SK-N-SH treated with all-trans-retinoic acid at 6 μM for 48 hours (cell line): ENCODE data around the gene FCHSD2.

Source experiments
- ATAC-seq: fragments of 200-7000 bp; cut with Tn5 transposase; 3 replicates; pipeline ENCODE4 v1.9.1; 2020; ENCODE audit warnings: mild to moderate bottlenecking, moderate library complexity
- ARNTL ChIP-seq: fragments of 450-650 bp; formaldehyde crosslinking; IDR thresholded peaks from 2 replicates; pipeline ENCODE4 v1.5.0; 2020; ENCODE audit warnings: low read depth, mild to moderate bottlenecking, moderate library complexity, borderline replicate concordance
- CSDC2 ChIP-seq: fragments of 250-450 bp; sonication (Bioruptor Pico); IDR thresholded peaks from 2 replicates; pipeline ENCODE4 v1.5.0; 2020; ENCODE audit warnings: mild to moderate bottlenecking, moderate library complexity
- GLIS3 ChIP-seq: fragments of 250-450 bp; sonication (Bioruptor Pico); IDR thresholded peaks from 2 replicates; pipeline ENCODE4 v1.5.0; 2020; ENCODE audit warnings: mild to moderate bottlenecking, moderate library complexity
- ISL1 ChIP-seq: fragments of 250-450 bp; sonication (Bioruptor Pico); IDR thresholded peaks from 2 replicates; pipeline ENCODE4 v2.1.2; 2022; ENCODE audit warnings: mild to moderate bottlenecking, moderate library complexity
- OSR1 ChIP-seq: fragments of 250-450 bp; sonication (Bioruptor Pico); IDR thresholded peaks from 2 replicates; pipeline ENCODE4 v1.8.0; 2022; ENCODE audit warnings: moderate library complexity, mild to moderate bottlenecking, inconsistent platforms
- PPARA ChIP-seq: fragments of 250-450 bp; sonication (Bioruptor Pico); IDR thresholded peaks from 2 replicates; pipeline ENCODE4 v1.5.0; 2020; ENCODE audit warnings: mild to moderate bottlenecking, borderline replicate concordance
- RARB ChIP-seq: fragments of 250-450 bp; sonication (Bioruptor Pico); IDR thresholded peaks from 2 replicates; pipeline ENCODE4 v1.8.0; 2021; ENCODE audit warnings: mild to moderate bottlenecking, moderate library complexity
- SNAI2 ChIP-seq: fragments of 250-450 bp; sonication (Bioruptor Pico); IDR thresholded peaks from 2 replicates; pipeline ENCODE4 v1.5.0; 2020; ENCODE audit warnings: mild to moderate bottlenecking, moderate library complexity
- TCF4 ChIP-seq: fragments of 250-450 bp; sonication (Bioruptor Pico); IDR thresholded peaks from 2 replicates; pipeline ENCODE4 v1.8.0; 2021; ENCODE audit warnings: mild to moderate bottlenecking, moderate library complexity, borderline replicate concordance
- TOX ChIP-seq: fragments of 250-450 bp; sonication (Bioruptor Pico); IDR thresholded peaks from 2 replicates; pipeline ENCODE4 v1.8.0; 2021; ENCODE audit warnings: mild to moderate bottlenecking, moderate library complexity, borderline replicate concordance
- ZC3H10 ChIP-seq: fragments of 250-450 bp; sonication (Bioruptor Pico); IDR thresholded peaks from 2 replicates; pipeline ENCODE4 v1.5.1; 2021; ENCODE audit warnings: mild to moderate bottlenecking, moderate library complexity
- ZFP3 ChIP-seq: fragments of 250-450 bp; sonication (Bioruptor Pico); IDR thresholded peaks from 2 replicates; pipeline ENCODE4 v1.5.0; 2020; ENCODE audit warnings: mild to moderate bottlenecking, moderate library complexity
- ZFP30 ChIP-seq: fragments of 450-650 bp; formaldehyde crosslinking; IDR thresholded peaks from 2 replicates; pipeline ENCODE4 v1.5.0; 2022; ENCODE audit warnings: mild to moderate bottlenecking, moderate library complexity
- ZNF565 ChIP-seq: fragments of 450-650 bp; formaldehyde crosslinking; conservative IDR thresholded peaks from 2 replicates; pipeline ENCODE4 v1.5.0; 2020; ENCODE audit warnings: low read depth, mild to moderate bottlenecking, moderate library complexity
- ZNF70 ChIP-seq: fragments of 450-650 bp; formaldehyde crosslinking; IDR thresholded peaks from 2 replicates; pipeline ENCODE4 v1.5.0; 2020; ENCODE audit warnings: mild to moderate bottlenecking, moderate library complexity
- ZNF8 ChIP-seq: fragments of 450-650 bp; formaldehyde crosslinking; IDR thresholded peaks from 2 replicates; pipeline ENCODE4 v1.5.0; 2020; ENCODE audit warnings: mild to moderate bottlenecking, moderate library complexity
- TF ChIP-seq, protein P1 (sequence below): fragments of 250-450 bp; sonication (Bioruptor Pico); IDR thresholded peaks from 2 replicates; pipeline ENCODE4 v1.8.0; 2020; ENCODE audit warnings: mild to moderate bottlenecking, moderate library complexity, borderline replicate concordance
- TF ChIP-seq, protein P2 (sequence below): fragments of 250-450 bp; sonication (Bioruptor Pico); IDR thresholded peaks from 2 replicates; pipeline ENCODE4 v1.5.0; 2020; ENCODE audit warnings: mild to moderate bottlenecking, moderate library complexity
- TF ChIP-seq, protein P3 (sequence below): fragments of 250-450 bp; sonication (Bioruptor Pico); IDR thresholded peaks from 2 replicates; pipeline ENCODE4 v1.5.1; 2021; ENCODE audit warnings: mild to moderate bottlenecking, moderate library complexity
- TF ChIP-seq, protein P4 (sequence below): fragments of 250-450 bp; sonication (Bioruptor Pico); IDR thresholded peaks from 2 replicates; pipeline ENCODE4 v1.5.1; 2020; ENCODE audit warnings: low read depth, mild to moderate bottlenecking, moderate library complexity
- TF ChIP-seq, protein P5 (sequence below): fragments of 250-450 bp; sonication (Bioruptor Pico); IDR thresholded peaks from 2 replicates; pipeline ENCODE4 v1.8.0; 2021; ENCODE audit warnings: low read depth, mild to moderate bottlenecking, moderate library complexity, borderline replicate concordance

FCHSD2 gene

DNA sequence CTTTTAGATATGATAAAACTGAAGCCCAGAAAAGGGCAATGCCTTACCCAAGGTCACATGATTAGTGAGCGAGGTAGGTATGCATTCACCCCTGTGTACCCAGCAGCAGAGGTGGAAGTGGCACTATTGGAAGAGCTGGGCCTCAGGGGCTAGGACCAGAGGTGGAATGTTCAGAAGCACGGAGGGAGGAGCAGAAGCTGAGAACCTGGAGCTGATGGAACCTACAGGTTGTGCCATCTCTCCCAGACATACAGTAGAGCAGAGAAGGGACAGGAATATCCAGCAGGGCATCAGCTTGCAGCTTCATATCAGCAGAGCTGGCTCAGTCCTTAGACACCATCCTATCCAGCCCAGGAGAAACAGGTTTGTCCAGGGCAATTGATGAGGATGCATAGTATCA, 14.6 kb upstream of the FCHSD2 start:
- no peak for TF ChIP-seq ZNF8 (CRISPR knock-in tag)
- TF ChIP-seq, protein P1, sequence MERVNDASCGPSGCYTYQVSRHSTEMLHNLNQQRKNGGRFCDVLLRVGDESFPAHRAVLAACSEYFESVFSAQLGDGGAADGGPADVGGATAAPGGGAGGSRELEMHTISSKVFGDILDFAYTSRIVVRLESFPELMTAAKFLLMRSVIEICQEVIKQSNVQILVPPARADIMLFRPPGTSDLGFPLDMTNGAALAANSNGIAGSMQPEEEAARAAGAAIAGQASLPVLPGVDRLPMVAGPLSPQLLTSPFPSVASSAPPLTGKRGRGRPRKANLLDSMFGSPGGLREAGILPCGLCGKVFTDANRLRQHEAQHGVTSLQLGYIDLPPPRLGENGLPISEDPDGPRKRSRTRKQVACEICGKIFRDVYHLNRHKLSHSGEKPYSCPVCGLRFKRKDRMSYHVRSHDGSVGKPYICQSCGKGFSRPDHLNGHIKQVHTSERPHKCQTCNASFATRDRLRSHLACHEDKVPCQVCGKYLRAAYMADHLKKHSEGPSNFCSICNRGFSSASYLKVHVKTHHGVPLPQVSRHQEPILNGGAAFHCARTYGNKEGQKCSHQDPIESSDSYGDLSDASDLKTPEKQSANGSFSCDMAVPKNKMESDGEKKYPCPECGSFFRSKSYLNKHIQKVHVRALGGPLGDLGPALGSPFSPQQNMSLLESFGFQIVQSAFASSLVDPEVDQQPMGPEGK (CRISPR knock-in tag) = no peak
- TF ChIP-seq ZC3H10 (CRISPR knock-in tag) = no peak
- no peak for ATAC-seq

DNA sequence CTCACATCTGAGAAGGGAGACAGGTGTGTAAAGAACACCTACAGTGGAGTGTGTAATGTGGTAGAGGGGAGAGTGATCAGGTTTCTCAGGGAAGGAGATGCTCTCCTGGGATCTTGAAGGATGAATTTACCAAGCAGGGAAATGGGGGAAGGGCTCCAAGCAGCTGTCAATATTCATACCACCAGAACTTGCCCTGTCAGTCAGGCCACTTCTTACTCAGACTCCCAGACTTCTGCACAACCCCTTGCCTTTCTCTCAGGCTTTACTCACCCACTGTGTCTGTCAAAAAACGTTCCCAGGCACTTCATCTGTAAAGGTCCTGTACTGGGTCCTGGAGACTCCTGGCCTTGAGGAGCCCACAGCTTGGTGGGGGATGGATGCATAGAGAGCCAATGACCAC, 14.0 kb upstream of the FCHSD2 start:
- TF ChIP-seq GLIS3 (CRISPR knock-in tag) = no peak
- TF ChIP-seq OSR1 (CRISPR knock-in tag) = no peak
- TF ChIP-seq, protein P2, sequence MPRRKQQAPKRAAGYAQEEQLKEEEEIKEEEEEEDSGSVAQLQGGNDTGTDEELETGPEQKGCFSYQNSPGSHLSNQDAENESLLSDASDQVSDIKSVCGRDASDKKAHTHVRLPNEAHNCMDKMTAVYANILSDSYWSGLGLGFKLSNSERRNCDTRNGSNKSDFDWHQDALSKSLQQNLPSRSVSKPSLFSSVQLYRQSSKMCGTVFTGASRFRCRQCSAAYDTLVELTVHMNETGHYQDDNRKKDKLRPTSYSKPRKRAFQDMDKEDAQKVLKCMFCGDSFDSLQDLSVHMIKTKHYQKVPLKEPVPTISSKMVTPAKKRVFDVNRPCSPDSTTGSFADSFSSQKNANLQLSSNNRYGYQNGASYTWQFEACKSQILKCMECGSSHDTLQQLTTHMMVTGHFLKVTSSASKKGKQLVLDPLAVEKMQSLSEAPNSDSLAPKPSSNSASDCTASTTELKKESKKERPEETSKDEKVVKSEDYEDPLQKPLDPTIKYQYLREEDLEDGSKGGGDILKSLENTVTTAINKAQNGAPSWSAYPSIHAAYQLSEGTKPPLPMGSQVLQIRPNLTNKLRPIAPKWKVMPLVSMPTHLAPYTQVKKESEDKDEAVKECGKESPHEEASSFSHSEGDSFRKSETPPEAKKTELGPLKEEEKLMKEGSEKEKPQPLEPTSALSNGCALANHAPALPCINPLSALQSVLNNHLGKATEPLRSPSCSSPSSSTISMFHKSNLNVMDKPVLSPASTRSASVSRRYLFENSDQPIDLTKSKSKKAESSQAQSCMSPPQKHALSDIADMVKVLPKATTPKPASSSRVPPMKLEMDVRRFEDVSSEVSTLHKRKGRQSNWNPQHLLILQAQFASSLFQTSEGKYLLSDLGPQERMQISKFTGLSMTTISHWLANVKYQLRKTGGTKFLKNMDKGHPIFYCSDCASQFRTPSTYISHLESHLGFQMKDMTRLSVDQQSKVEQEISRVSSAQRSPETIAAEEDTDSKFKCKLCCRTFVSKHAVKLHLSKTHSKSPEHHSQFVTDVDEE (CRISPR knock-in tag) = no peak
- no peak for TF ChIP-seq TOX (CRISPR knock-in tag)
- TF ChIP-seq ZNF70 = no peak
- no peak for TF ChIP-seq ZFP30 (CRISPR knock-in tag)
- no peak for TF ChIP-seq ZNF8 (CRISPR knock-in tag)
- no peak for TF ChIP-seq CSDC2
- TF ChIP-seq, protein P1 (CRISPR knock-in tag) = no peak
- no peak for TF ChIP-seq ZNF565 (CRISPR knock-in tag)
- no peak for TF ChIP-seq TCF4 (CRISPR knock-in tag)
- no peak for TF ChIP-seq PPARA
- ATAC-seq = no peak

DNA sequence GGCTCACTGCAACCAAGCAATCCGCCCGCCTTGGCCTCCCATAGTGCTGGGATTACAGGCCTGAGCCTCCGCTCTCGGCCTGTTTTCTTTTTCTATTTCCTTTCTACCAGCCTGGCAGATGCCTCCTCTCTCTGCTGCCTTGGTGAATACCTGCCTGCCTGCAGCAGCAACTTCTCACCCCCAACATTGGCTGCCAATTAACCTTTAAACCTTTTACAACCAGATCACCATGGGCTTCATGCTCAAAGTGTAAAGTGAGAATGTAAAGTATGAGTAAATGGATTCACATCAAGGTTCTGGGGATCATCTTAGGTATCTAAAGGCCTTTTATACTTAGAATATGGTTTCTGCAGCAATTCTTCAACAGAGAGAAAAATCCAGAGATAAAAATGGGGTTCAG, 13.0 kb upstream of the FCHSD2 start:
- no peak for ATAC-seq
- TF ChIP-seq PPARA = no peak
- no peak for TF ChIP-seq ARNTL (CRISPR knock-in tag)
- no peak for TF ChIP-seq SNAI2
- TF ChIP-seq, protein P3, sequence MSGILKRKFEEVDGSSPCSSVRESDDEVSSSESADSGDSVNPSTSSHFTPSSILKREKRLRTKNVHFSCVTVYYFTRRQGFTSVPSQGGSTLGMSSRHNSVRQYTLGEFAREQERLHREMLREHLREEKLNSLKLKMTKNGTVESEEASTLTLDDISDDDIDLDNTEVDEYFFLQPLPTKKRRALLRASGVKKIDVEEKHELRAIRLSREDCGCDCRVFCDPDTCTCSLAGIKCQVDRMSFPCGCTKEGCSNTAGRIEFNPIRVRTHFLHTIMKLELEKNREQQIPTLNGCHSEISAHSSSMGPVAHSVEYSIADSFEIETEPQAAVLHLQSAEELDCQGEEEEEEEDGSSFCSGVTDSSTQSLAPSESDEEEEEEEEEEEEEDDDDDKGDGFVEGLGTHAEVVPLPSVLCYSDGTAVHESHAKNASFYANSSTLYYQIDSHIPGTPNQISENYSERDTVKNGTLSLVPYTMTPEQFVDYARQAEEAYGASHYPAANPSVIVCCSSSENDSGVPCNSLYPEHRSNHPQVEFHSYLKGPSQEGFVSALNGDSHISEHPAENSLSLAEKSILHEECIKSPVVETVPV (CRISPR knock-in tag) = no peak
- no peak for TF ChIP-seq RARB (CRISPR knock-in tag)
- TF ChIP-seq ZFP30 (CRISPR knock-in tag) = no peak
- no peak for TF ChIP-seq ZFP3
- no peak for TF ChIP-seq ZNF565 (CRISPR knock-in tag)
- TF ChIP-seq, protein P4, sequence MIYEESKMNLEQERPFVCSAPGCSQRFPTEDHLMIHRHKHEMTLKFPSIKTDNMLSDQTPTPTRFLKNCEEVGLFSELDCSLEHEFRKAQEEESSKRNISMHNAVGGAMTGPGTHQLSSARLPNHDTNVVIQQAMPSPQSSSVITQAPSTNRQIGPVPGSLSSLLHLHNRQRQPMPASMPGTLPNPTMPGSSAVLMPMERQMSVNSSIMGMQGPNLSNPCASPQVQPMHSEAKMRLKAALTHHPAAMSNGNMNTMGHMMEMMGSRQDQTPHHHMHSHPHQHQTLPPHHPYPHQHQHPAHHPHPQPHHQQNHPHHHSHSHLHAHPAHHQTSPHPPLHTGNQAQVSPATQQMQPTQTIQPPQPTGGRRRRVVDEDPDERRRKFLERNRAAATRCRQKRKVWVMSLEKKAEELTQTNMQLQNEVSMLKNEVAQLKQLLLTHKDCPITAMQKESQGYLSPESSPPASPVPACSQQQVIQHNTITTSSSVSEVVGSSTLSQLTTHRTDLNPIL = no peak
- TF ChIP-seq, protein P5, sequence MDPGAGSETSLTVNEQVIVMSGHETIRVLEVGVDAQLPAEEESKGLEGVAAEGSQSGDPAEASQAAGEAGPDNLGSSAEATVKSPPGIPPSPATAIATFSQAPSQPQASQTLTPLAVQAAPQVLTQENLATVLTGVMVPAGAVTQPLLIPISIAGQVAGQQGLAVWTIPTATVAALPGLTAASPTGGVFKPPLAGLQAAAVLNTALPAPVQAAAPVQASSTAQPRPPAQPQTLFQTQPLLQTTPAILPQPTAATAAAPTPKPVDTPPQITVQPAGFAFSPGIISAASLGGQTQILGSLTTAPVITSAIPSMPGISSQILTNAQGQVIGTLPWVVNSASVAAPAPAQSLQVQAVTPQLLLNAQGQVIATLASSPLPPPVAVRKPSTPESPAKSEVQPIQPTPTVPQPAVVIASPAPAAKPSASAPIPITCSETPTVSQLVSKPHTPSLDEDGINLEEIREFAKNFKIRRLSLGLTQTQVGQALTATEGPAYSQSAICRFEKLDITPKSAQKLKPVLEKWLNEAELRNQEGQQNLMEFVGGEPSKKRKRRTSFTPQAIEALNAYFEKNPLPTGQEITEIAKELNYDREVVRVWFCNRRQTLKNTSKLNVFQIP = no peak
- TF ChIP-seq, protein P1 (CRISPR knock-in tag) = no peak
- no peak for TF ChIP-seq OSR1 (CRISPR knock-in tag)
- TF ChIP-seq ISL1 = no peak
- TF ChIP-seq GLIS3 (CRISPR knock-in tag) = no peak
- TF ChIP-seq, protein P2 (CRISPR knock-in tag) = no peak
- no peak for TF ChIP-seq ZC3H10 (CRISPR knock-in tag)
